Ishikawa (cell line): ENCODE results near the gene PPM1E.

Experiments
- CEBPB ChIP-seq: IDR thresholded peaks from 2 replicates; pipeline ENCODE4 v1.6.1; 2012
- CREB1 ChIP-seq: IDR thresholded peaks from 2 replicates; pipeline ENCODE4 v1.6.1; 2012; ENCODE audit warnings: low read depth
- EGR1 ChIP-seq: IDR thresholded peaks from 2 replicates; pipeline ENCODE4 v1.6.1; 2012
- EP300 ChIP-seq: IDR thresholded peaks from 2 replicates; pipeline ENCODE4 v1.6.1; 2012; ENCODE audit warnings: borderline replicate concordance
- FOXM1 ChIP-seq: IDR thresholded peaks from 2 replicates; pipeline ENCODE4 v1.6.1; 2012; ENCODE audit warnings: low read depth, borderline replicate concordance
- MAX ChIP-seq: IDR thresholded peaks from 2 replicates; pipeline ENCODE4 v1.6.1; 2012
- NFIC ChIP-seq: IDR thresholded peaks from 2 replicates; pipeline ENCODE4 v1.6.1; 2012
- RAD21 ChIP-seq: IDR thresholded peaks from 2 replicates; pipeline ENCODE4 v1.6.1; 2012; ENCODE audit warnings: low read depth
- TAF1 ChIP-seq: IDR thresholded peaks from 2 replicates; pipeline ENCODE4 v1.6.1; 2012; ENCODE audit warnings: low read depth, mild to moderate bottlenecking
- TCF12 ChIP-seq: IDR thresholded peaks from 2 replicates; pipeline ENCODE4 v1.6.1; 2012; ENCODE audit warnings: low read depth
- TEAD4 ChIP-seq: IDR thresholded peaks from 2 replicates; pipeline ENCODE4 v1.6.1; 2012
- USF1 ChIP-seq: IDR thresholded peaks from 2 replicates; pipeline ENCODE4 v1.6.1; 2012
- YY1 ChIP-seq: IDR thresholded peaks from 2 replicates; pipeline ENCODE4 v1.6.1; 2012; ENCODE audit warnings: low read depth
- ZBTB7A ChIP-seq: IDR thresholded peaks from 2 replicates; pipeline ENCODE4 v1.6.1; 2012; ENCODE audit warnings: low read depth
- TF ChIP-seq, protein P1 (sequence below): IDR thresholded peaks from 2 replicates; pipeline ENCODE4 v1.6.1; 2012; ENCODE audit warnings: low read depth, mild to moderate bottlenecking

PPM1E gene

GRCh38 chr17:58722696-58723095, 33.0 kb upstream of the PPM1E start:
- TF ChIP-seq YY1, result no peak
- no peak for TF ChIP-seq MAX
- no peak for TF ChIP-seq FOXM1
- no peak for TF ChIP-seq RAD21
- TF ChIP-seq TCF12, result no peak
- TF ChIP-seq, protein P1, sequence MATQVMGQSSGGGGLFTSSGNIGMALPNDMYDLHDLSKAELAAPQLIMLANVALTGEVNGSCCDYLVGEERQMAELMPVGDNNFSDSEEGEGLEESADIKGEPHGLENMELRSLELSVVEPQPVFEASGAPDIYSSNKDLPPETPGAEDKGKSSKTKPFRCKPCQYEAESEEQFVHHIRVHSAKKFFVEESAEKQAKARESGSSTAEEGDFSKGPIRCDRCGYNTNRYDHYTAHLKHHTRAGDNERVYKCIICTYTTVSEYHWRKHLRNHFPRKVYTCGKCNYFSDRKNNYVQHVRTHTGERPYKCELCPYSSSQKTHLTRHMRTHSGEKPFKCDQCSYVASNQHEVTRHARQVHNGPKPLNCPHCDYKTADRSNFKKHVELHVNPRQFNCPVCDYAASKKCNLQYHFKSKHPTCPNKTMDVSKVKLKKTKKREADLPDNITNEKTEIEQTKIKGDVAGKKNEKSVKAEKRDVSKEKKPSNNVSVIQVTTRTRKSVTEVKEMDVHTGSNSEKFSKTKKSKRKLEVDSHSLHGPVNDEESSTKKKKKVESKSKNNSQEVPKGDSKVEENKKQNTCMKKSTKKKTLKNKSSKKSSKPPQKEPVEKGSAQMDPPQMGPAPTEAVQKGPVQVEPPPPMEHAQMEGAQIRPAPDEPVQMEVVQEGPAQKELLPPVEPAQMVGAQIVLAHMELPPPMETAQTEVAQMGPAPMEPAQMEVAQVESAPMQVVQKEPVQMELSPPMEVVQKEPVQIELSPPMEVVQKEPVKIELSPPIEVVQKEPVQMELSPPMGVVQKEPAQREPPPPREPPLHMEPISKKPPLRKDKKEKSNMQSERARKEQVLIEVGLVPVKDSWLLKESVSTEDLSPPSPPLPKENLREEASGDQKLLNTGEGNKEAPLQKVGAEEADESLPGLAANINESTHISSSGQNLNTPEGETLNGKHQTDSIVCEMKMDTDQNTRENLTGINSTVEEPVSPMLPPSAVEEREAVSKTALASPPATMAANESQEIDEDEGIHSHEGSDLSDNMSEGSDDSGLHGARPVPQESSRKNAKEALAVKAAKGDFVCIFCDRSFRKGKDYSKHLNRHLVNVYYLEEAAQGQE, result no peak
- TF ChIP-seq EP300, result no peak
- no peak for TF ChIP-seq NFIC
- TF ChIP-seq TAF1, result no peak
- no peak for TF ChIP-seq ZBTB7A
- no peak for TF ChIP-seq CEBPB
- TF ChIP-seq EGR1, result no peak
- no peak for TF ChIP-seq TEAD4
- TF ChIP-seq CREB1, result no peak
- no peak for TF ChIP-seq USF1

DNA sequence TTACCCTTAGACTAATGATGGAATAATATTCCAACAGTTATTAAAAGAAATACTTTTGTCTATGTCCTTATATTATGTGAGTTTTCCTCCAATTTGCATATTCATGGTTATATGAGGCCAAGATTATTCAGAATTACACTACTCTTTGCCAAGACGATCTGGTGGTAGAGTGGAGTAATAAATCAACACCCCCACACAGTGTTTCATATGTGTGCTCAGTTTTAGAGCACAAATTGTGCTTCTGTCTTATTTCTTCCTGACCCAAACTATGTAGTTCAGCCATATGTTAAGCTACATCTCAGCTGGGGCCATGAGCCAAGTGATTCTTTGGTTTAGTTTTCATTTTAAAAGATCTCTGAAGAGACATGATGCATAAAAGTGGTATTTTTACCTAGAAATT, 26.9 kb upstream of the PPM1E start:
- no peak for TF ChIP-seq RAD21
- TF ChIP-seq TEAD4, result no peak
- no peak for TF ChIP-seq CREB1
- TF ChIP-seq TCF12, result no peak
- TF ChIP-seq MAX, result no peak
- no peak for TF ChIP-seq YY1
- no peak for TF ChIP-seq CEBPB
- TF ChIP-seq EP300, result no peak
- no peak for TF ChIP-seq ZBTB7A
- TF ChIP-seq EGR1, result no peak
- no peak for TF ChIP-seq USF1
- no peak for TF ChIP-seq FOXM1
- no peak for TF ChIP-seq TAF1
- TF ChIP-seq NFIC, result no peak
- TF ChIP-seq, protein P1, result no peak

DNA sequence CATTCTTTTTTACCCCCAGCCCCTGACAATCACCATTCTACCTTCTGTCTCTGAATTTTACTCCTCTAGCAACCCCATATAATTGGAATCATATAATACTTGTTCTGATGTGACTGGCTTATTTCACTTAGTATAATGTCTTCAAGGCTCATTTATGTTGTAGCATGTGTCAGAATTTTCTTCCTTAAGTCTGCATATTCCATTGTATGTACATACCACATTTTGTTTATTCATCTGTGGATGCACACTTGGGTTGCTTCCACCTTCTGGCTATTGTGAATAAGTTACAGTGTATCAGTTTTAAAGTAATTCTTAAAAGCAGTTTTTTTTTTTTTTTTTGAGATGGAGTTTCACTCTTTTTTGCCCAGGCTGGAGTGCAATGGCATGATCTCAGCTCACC, 24.7 kb upstream of the PPM1E start:
- TF ChIP-seq NFIC (no peak), EGR1 (no peak), FOXM1 (no peak), TAF1 (no peak), TCF12 (no peak), TEAD4 (no peak), RAD21 (no peak), MAX (no peak), USF1 (no peak), YY1 (no peak), ZBTB7A (no peak), CEBPB (no peak), EP300 (no peak)
- TF ChIP-seq, protein P1, result no peak

DNA sequence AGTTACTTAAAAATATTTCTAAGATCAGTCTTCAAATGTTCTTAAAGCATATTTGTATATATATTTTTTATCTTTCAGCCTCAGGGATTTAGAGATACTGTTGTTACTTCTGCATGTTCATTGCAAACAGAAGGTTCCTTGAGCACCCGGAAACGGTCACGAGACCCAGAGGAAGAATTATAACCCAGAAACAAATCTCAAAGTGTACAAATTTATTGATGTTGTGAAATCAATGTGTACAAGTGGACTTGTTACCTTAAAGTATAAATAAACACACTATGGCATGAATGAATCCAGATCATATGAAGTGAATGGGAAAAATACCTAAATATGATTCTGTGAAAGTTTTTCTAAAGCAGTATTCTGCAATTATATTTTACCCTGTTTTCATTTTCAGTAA, 21.6 kb upstream of the PPM1E start:
- TF ChIP-seq TCF12 (no peak), ZBTB7A (no peak), FOXM1 (no peak), TEAD4 (no peak), EP300 (no peak), CREB1 (no peak), NFIC (no peak)
- TF ChIP-seq, protein P1, result no peak
